K562 (cell line): ENCODE results near the gene ARMC2. TPM values are rescaled to one million over a fixed set of nuclear protein-coding genes. Genes with fewer than 3 reads are reported as not detected.

Experiments used
- ATAC-seq: fragments of 200-7000 bp; cut with Tn5 transposase; 3 replicates; pipeline ENCODE4 v1.9.1; 2020; ENCODE audit warnings: moderate library complexity
- BruUV-seq: library from RNA; stranded (reverse); fragments of 400-500 nt; replicated peaks from 2 replicates; lab custom pipeline; 2021; lab: Mats Ljungman, UMichigan
- CTCF ChIA-PET: fragments of 300-600 bp; formaldehyde crosslinking; extraction: SDS; loops from one replicate; lab custom pipeline; 2021; ENCODE audit warnings: low intra/inter-chr PET ratio; lab: Yijun Ruan, JAX
- POLR2A ChIA-PET: fragments of 300-600, 350-650 bp; sonication (Branson Sonifier 250); formaldehyde crosslinking; extraction: SDS; loops from one replicate; lab custom pipeline; 2021; ENCODE audit warnings: antibody characterized with exemption, inconsistent platforms; lab: Yijun Ruan, JAX
- DNase-seq, 4 experiments: peaks; one replicate each; pipeline versions ENCODE4 v3.0.0 to v3.0.0-alpha.2; 2011 to 2018; ENCODE audit warnings: low spot score in 3 of 4, mixed read lengths in 3 of 4; ENCODE audit errors: extremely low read depth in 1 of 4
- FAIRE-seq: peaks from 2 replicates; lab custom pipeline; 2011; peaks lifted over from hg19 to GRCh38; lab: Jason Lieb, UNC
- H2AFZ ChIP-seq: 2 replicates; pipeline ENCODE4 v1.6.0; 2011; ENCODE audit warnings: low read depth, low read length, control low read depth, inconsistent platforms
- H3K27ac ChIP-seq: fragments of 200-600 bp; 3 replicates; pipeline ENCODE4 v1.8.0; 2011; ENCODE audit warnings: low read depth, mild to moderate bottlenecking, control low read depth, inconsistent platforms, low read length, moderate library complexity, mixed read lengths; ENCODE audit errors: extremely low read depth
- H3K27me3 ChIP-seq, 2 experiments: fragments of 300-600 bp in 1 of 2; 2 replicates in 1 of 2; 3 replicates in 1 of 2; pipeline versions ENCODE4 v1.6.0 to v1.8.0; 2011; ENCODE audit warnings: inconsistent platforms in 2 of 2, low read length in 2 of 2, mild to moderate bottlenecking in 1 of 2, mixed read lengths in 1 of 2, moderate library complexity in 1 of 2; ENCODE audit not compliant: control insufficient read depth in 2 of 2, insufficient read depth in 2 of 2
- H3K36me3 ChIP-seq: fragments of 300-600 bp; 3 replicates; pipeline ENCODE4 v1.8.0; 2011; ENCODE audit warnings: mild to moderate bottlenecking, low read length, inconsistent platforms; ENCODE audit not compliant: control insufficient read depth, insufficient read depth
- H3K4me1 ChIP-seq, 2 experiments: fragments of 200-600 bp in 1 of 2; replicated peaks in 1 of 2; 2 replicates in 1 of 2; 3 replicates in 1 of 2; pipeline versions ENCODE4 v1.5.1 to v1.8.0; 2011; ENCODE audit warnings: inconsistent platforms in 2 of 2, low read length in 2 of 2, mild to moderate bottlenecking in 1 of 2, mixed read lengths in 1 of 2, moderate library complexity in 1 of 2; ENCODE audit not compliant: control insufficient read depth in 2 of 2, insufficient read depth in 2 of 2
- H3K4me2 ChIP-seq: 2 replicates; pipeline ENCODE4 v1.6.1; 2011; ENCODE audit warnings: low read length, control low read depth, inconsistent platforms, mixed read lengths; ENCODE audit not compliant: insufficient read depth
- H3K4me3 ChIP-seq: fragments of 200-600 bp; sonication (generic), shearing (Covaris generic); 2 replicates; pipeline ENCODE4 v1.5.1; 2016; ENCODE audit warnings: control low read depth, inconsistent platforms
- H3K79me2 ChIP-seq: fragments of 200-600 bp; 3 replicates; pipeline ENCODE4 v1.8.0; 2011; ENCODE audit warnings: low read length, inconsistent platforms; ENCODE audit not compliant: control insufficient read depth, insufficient read depth
- H3K9ac ChIP-seq, 2 experiments: 2 replicates each; pipeline versions ENCODE4 v1.6.0 to v1.6.1; 2011; ENCODE audit warnings: low read depth in 2 of 2, low read length in 2 of 2, control low read depth in 1 of 2, inconsistent platforms in 1 of 2, mild to moderate bottlenecking in 1 of 2, mixed read lengths in 1 of 2; ENCODE audit not compliant: insufficient read depth in 1 of 2
- H3K9me1 ChIP-seq: one replicate; pipeline ENCODE4 v1.6.0; 2011; ENCODE audit warnings: inconsistent platforms, mild to moderate bottlenecking, low read length, moderate library complexity; ENCODE audit not compliant: control insufficient read depth, insufficient read depth
- H3K9me3 ChIP-seq: replicated peaks from 2 replicates; pipeline ENCODE4 v1.5.1; 2011; ENCODE audit warnings: low read depth, low read length, inconsistent platforms; ENCODE audit not compliant: control insufficient read depth, insufficient read depth
- H4K20me1 ChIP-seq: replicated peaks from 2 replicates; pipeline ENCODE4 v1.6.1; 2011; ENCODE audit warnings: low read length, inconsistent platforms, mixed read lengths; ENCODE audit not compliant: control insufficient read depth, insufficient read depth
- HNRNPUL1 ChIP-seq: fragments of 200-400 bp; formaldehyde crosslinking; IDR thresholded peaks from 2 replicates; pipeline ENCODE4 v1.6.1; 2017; ENCODE audit warnings: low read length
- NCOA6 ChIP-seq: fragments of 450-650 bp; IDR thresholded peaks from 2 replicates; pipeline ENCODE4 v1.6.1; 2017; ENCODE audit warnings: mild to moderate bottlenecking
- NFATC3 ChIP-seq: fragments of 450-650 bp; IDR thresholded peaks from 2 replicates; pipeline ENCODE4 v1.6.1; 2017; ENCODE audit warnings: mild to moderate bottlenecking
- NFE2 ChIP-seq: IDR thresholded peaks from 2 replicates; pipeline ENCODE4 v1.6.1; 2014; ENCODE audit warnings: antibody characterized with exemption, low read depth
- NFIC ChIP-seq: fragments of 450-650 bp; IDR thresholded peaks from 2 replicates; pipeline ENCODE4 v1.6.1; 2017; ENCODE audit warnings: mild to moderate bottlenecking, inconsistent platforms
- NR2C2 ChIP-seq, 2 experiments: fragments of 200-800 bp in 1 of 2; sonication (Bioruptor generic) in 1 of 2; sonication (generic) in 1 of 2; formaldehyde crosslinking in 1 of 2; IDR thresholded peaks; 2 replicates each; pipeline versions ENCODE4 v1.6.1 to v1.8.0; 2016 to 2022; ENCODE audit warnings: mild to moderate bottlenecking in 1 of 2, missing compliant biosample characterization in 1 of 2, missing genetic modification characterization in 1 of 2, missing genetic modification reagents in 1 of 2
- PHF20 ChIP-seq: fragments of 450-650 bp; IDR thresholded peaks from 2 replicates; pipeline ENCODE4 v1.6.1; 2018; ENCODE audit not compliant: partially characterized antibody
- POLR2B ChIP-seq: fragments of 450-650 bp; IDR thresholded peaks from 2 replicates; pipeline ENCODE4 v1.6.1; 2018; ENCODE audit warnings: low read depth; ENCODE audit not compliant: partially characterized antibody
- RFX7 ChIP-seq: fragments of 250-450 bp; sonication (Bioruptor Pico); IDR thresholded peaks from 2 replicates; pipeline ENCODE4 v1.5.1; 2021; ENCODE audit warnings: mild to moderate bottlenecking
- SETDB1 ChIP-seq: IDR thresholded peaks from one replicate; pipeline ENCODE4 v1.6.1; 2012; ENCODE audit warnings: low read length, control low read depth, inconsistent platforms
- SMC3 ChIP-seq: conservative IDR thresholded peaks from 2 replicates; pipeline ENCODE4 v1.6.1; 2011; ENCODE audit warnings: low read depth, low read length, improper control_type of control experiment; ENCODE audit not compliant: insufficient read depth
- THRA ChIP-seq: fragments of 450-650 bp; IDR thresholded peaks from 2 replicates; pipeline ENCODE4 v1.6.1; 2017; ENCODE audit warnings: mild to moderate bottlenecking, moderate library complexity
- XRCC5 ChIP-seq: fragments of 200-400 bp; formaldehyde crosslinking; IDR thresholded peaks from 2 replicates; pipeline ENCODE4 v1.6.1; 2017; ENCODE audit warnings: low read depth, mild to moderate bottlenecking, low read length
- ZFP36 ChIP-seq: fragments of 150-350 bp; IDR thresholded peaks from 2 replicates; pipeline ENCODE4 v1.6.1; 2018; ENCODE audit warnings: low read length, low read depth; ENCODE audit not compliant: partially characterized antibody
- ZNF830 ChIP-seq: fragments of 250-450 bp; sonication (Bioruptor Pico); IDR thresholded peaks from 2 replicates; pipeline ENCODE4 v1.5.0; 2021; ENCODE audit warnings: mild to moderate bottlenecking
- in situ Hi-C: fragments of 300-500 bp; cut with MboI; formaldehyde crosslinking; loops from 4 replicates; pipeline ENCODE4 v1.15.0; 2018; ENCODE audit warnings: inconsistent platforms, mixed read lengths
- intact Hi-C: fragments of 100-400 bp; cut with micrococcal nuclease; formaldehyde crosslinking; loops from 2 replicates; pipeline ENCODE4 v1.14.2; 2022
- polyA plus RNA-seq, 8 experiments: library from polyadenylated mRNA; depleted of rRNA in 4 of 8; stranded (reverse) in 5 of 8; unstranded in 3 of 8; fragments of >200 nt; fragmentation: Nextera tagmentation in 2 of 8; fragmentation: Illumina TruSeq in 1 of 8; extraction: Ambion mirVana in 2 of 8; extraction: Trizol in 1 of 8; gene quantifications; 2 replicates each; pipeline versions ENCODE4 v1.2.1 to v1.2.3, GENCODE V29; 2011 to 2014; ENCODE audit warnings: inconsistent platforms in 1 of 8, missing spikeins in 1 of 8
- total RNA-seq, 7 experiments: library from RNA; depleted of rRNA in 6 of 7; stranded (reverse); fragments of >200 nt in 6 of 7; fragmentation: Illumina TruSeq in 2 of 7; extraction: Trizol in 2 of 7; gene quantifications; 2 replicates each; pipeline versions ENCODE4 v1.2.1 to v1.2.3, GENCODE V29; 2011 to 2021; ENCODE audit warnings: low replicate concordance in 1 of 7
- TF ChIP-seq, protein P1 (sequence below): sonication (generic); formaldehyde crosslinking; IDR thresholded peaks from 2 replicates; pipeline ENCODE4 v1.8.0; 2022; ENCODE audit warnings: mild to moderate bottlenecking, missing genetic modification reagents
- TF ChIP-seq, protein P2 (sequence below), 3 experiments: fragments of 200-800 bp in 1 of 3; sonication (Bioruptor generic) in 1 of 3; sonication (generic) in 1 of 3; formaldehyde crosslinking in 1 of 3; IDR thresholded peaks; 2 replicates each; pipeline versions ENCODE4 v1.6.1 to v1.8.0; 2016 to 2022; ENCODE audit warnings: mild to moderate bottlenecking in 2 of 3, missing compliant biosample characterization in 2 of 3, missing genetic modification characterization in 2 of 3, missing genetic modification reagents in 1 of 3
- TF ChIP-seq, protein P3 (sequence below): fragments of 250-450 bp; sonication (Bioruptor Pico); IDR thresholded peaks from 2 replicates; pipeline ENCODE4 v1.4.0; 2020

ARMC2 gene
- total and polyA plus RNA-seq, 9 of the 15 experiments (the other 6 are each of a cell fraction or from before 2014, with no cell fraction given): 0.14 to 3.0 (median 0.82) TPM

- Histone ChIP-seq H3K79me2 (no peaks in the 10 kb centered on the region), H3K9me1 (no peaks in the 10 kb centered on the region), H3K4me3 (no peak overlapping the region), H3K9ac (no peak overlapping the region), H3K4me2 (no peak overlapping the region), H3K27ac (no peak overlapping the region), H2AFZ (no peak overlapping the region), H3K27me3 (no peaks in the 10 kb centered on the region), H3K9me3 (no peaks in the 10 kb centered on the region), H3K4me1 (no peaks in the 10 kb centered on the region), H3K36me3 (no peaks in the 10 kb centered on the region), H4K20me1 (no peaks in the 10 kb centered on the region)
- TF ChIP-seq NCOA6 (no peak), SETDB1 (no peak), ZNF830 (CRISPR knock-in tag) (no peak), XRCC5 (no peak), PHF20 (no peak), HNRNPUL1 (no peak), RFX7 (CRISPR knock-in tag) (no peak), THRA (no peak), NFE2 (no peak), NR2C2 (CRISPR knock-in tag; IDR thresholded peaks at IDR 0.05) (no peak), NR2C2 (tag; IDR thresholded peaks at IDR 0.05) (no peak), ZFP36 (no peak), SMC3 (no peak), NFIC (no peak), POLR2B (no peak), NFATC3 (no peak)
- TF ChIP-seq, protein P1, sequence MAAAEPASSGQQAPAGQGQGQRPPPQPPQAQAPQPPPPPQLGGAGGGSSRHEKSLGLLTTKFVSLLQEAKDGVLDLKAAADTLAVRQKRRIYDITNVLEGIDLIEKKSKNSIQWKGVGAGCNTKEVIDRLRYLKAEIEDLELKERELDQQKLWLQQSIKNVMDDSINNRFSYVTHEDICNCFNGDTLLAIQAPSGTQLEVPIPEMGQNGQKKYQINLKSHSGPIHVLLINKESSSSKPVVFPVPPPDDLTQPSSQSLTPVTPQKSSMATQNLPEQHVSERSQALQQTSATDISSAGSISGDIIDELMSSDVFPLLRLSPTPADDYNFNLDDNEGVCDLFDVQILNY (CRISPR knock-in tag): no peak
- TF ChIP-seq, protein P2, sequence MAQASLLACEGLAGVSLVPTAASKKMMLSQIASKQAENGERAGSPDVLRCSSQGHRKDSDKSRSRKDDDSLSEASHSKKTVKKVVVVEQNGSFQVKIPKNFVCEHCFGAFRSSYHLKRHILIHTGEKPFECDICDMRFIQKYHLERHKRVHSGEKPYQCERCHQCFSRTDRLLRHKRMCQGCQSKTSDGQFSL (CRISPR knock-in tag; IDR thresholded peaks at IDR 0.05): no peak
- TF ChIP-seq, protein P2 (tag; IDR thresholded peaks at IDR 0.05): no peak
- TF ChIP-seq, protein P3, sequence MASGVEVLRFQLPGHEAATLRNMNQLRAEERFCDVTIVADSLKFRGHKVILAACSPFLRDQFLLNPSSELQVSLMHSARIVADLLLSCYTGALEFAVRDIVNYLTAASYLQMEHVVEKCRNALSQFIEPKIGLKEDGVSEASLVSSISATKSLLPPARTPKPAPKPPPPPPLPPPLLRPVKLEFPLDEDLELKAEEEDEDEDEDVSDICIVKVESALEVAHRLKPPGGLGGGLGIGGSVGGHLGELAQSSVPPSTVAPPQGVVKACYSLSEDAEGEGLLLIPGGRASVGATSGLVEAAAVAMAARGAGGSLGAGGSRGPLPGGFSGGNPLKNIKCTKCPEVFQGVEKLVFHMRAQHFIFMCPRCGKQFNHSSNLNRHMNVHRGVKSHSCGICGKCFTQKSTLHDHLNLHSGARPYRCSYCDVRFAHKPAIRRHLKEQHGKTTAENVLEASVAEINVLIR: no peak
- no peak for DNase-seq
- intact Hi-C loops: no loop called here
- ChIA-PET POLR2A (interaction anchor here (0.6 to 1.4 kb wide), 2 partner anchors 8 to 367 kb away, joined by 3 to 6 read pairs; no protein-coding TSS in a partner anchor), CTCF (no interaction called here)
- in situ Hi-C loops: no loop called here
- FAIRE-seq: no peak
- no peak for ATAC-seq
- BruUV-seq: no TSS peak
Measured at GRCh38 chr6:108995296-108995695, 147.1 kb downstream of the ARMC2 start.
